K562 (cell line): ENCODE measurements around the gene PDE6B.

Experiments used
- ATF7 ChIP-seq: fragments of 450-650 bp; IDR thresholded peaks from 2 replicates; pipeline ENCODE4 v1.7.1; 2014; ENCODE audit warnings: mild to moderate bottlenecking, moderate library complexity
- CHD4 ChIP-seq: fragments of 200-600 bp; sonication (generic); IDR thresholded peaks from 3 replicates; pipeline ENCODE4 v1.6.1; 2012; ENCODE audit warnings: low read depth, mild to moderate bottlenecking, mixed read lengths, low read length, inconsistent platforms; ENCODE audit not compliant: insufficient read depth, insufficient replicate concordance, poor library complexity, severe bottlenecking
- ELF2 ChIP-seq: fragments of 250-450 bp; sonication (Bioruptor Pico); IDR thresholded peaks from 2 replicates; pipeline ENCODE4 v1.5.0; 2021; ENCODE audit warnings: mild to moderate bottlenecking
- MXD1 ChIP-seq: fragments of 250-450 bp; sonication (Bioruptor Pico); IDR thresholded peaks from 2 replicates; pipeline ENCODE4 v1.8.0; 2021; ENCODE audit warnings: borderline replicate concordance, mild to moderate bottlenecking, moderate library complexity; ENCODE audit not compliant: poor library complexity, severe bottlenecking
- NCOA4 ChIP-seq: fragments of 450-650 bp; IDR thresholded peaks from 2 replicates; pipeline ENCODE4 v1.6.1; 2018; ENCODE audit warnings: mild to moderate bottlenecking; ENCODE audit not compliant: partially characterized antibody
- SNIP1 ChIP-seq: fragments of 450-650 bp; IDR thresholded peaks from 2 replicates; pipeline ENCODE4 v1.7.1; 2017; ENCODE audit warnings: low read depth, mild to moderate bottlenecking
- STAT5B ChIP-seq: fragments of 250-450 bp; sonication (Bioruptor Pico); IDR thresholded peaks from 2 replicates; pipeline ENCODE4 v1.8.0; 2021; ENCODE audit warnings: mild to moderate bottlenecking, inconsistent platforms
- WHSC1 ChIP-seq: IDR thresholded peaks from one replicate; pipeline ENCODE4 v1.6.1; 2012; ENCODE audit warnings: low read length, control low read depth, inconsistent platforms
- ZNF224 ChIP-seq: sonication (generic); formaldehyde crosslinking; IDR thresholded peaks from 2 replicates; pipeline ENCODE4 v1.8.0; 2022; ENCODE audit warnings: mild to moderate bottlenecking, missing genetic modification reagents

GRCh38 chr4:707929-708630 is 82.7 kb downstream of the PDE6B start:
- TF ChIP-seq NCOA4 (no peak), ELF2 (CRISPR knock-in tag) (no peak), ATF7 (no peak), CHD4 (no peak), STAT5B (CRISPR knock-in tag) (no peak), SNIP1 (no peak), MXD1 (CRISPR knock-in tag) (no peak), WHSC1 (no peak), ZNF224 (CRISPR knock-in tag) (no peak)
